ENCODE data around the gene TIAM1. TPM values are rescaled to one million over a fixed set of nuclear protein-coding genes. Genes with fewer than 3 reads are reported as not detected.

TIAM1 gene
- total and polyA plus RNA-seq, 2 of the 8 experiments (the other 6 are each of a cell fraction or from before 2014, with no cell fraction given), result 10.1 to 30.7 TPM

DNA sequence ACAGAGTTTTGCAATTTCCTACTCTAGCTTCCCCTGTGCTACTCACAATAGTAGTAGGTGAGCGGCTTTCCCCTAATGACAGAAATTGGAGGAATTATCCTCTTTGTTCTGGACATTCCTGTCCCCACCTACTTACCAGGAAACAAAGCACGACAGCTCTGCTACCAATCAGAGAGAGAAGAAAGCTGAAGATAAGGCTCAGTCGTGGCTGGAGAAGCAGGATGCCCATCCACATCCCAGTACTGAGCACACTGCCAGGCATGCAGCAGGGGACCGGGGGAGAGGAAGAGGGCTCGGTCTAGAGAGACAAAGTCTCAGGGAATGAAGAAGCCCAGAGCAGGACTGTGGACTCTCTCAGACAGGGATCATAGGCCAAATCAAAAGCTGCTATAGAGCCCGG is 171.7 kb downstream of the TIAM1 start:
- Histone ChIP-seq H3K79me2 (ENCODE audit: control insufficient read depth in 1 of 2, insufficient read depth in 2 of 2, low read length in 2 of 2) (no peaks in the 10 kb centered on the region), H4K91ac (replicated peaks; ENCODE audit: insufficient read length, low read length) (no peak overlapping the region), H3K18ac (ENCODE audit: extremely low read depth, low read length) (no peak overlapping the region), H3K36me3 (ENCODE audit: control insufficient read depth in 2 of 4, insufficient read depth in 4 of 4, low read length in 3 of 4) (no peaks in the 10 kb centered on the region), H3K23ac (ENCODE audit: insufficient read length) (no peak overlapping the region), H3K4me3 (ENCODE audit: extremely low read depth in 1 of 4, insufficient read depth in 2 of 4, low read depth in 3 of 4, low read length in 4 of 4) (no peak overlapping the region), H2BK5ac (ENCODE audit: low read depth, low read length) (no peak overlapping the region), H3K4ac (replicated peaks; ENCODE audit: insufficient read length, low read depth, low read length) (no peak overlapping the region), H2BK15ac (ENCODE audit: low read length) (no peak overlapping the region), H2BK120ac (replicated peaks; ENCODE audit: low read depth, low read length) (no peak overlapping the region), H3K4me1 (replicated peaks in 1 of 4; ENCODE audit: control insufficient read depth in 3 of 4, insufficient read depth in 4 of 4, low read length in 3 of 4) (peaks cover 0 to 4% (median 0%) of the 10 kb centered on the region in 4 experiments; a peak in 3 of 7 replicates), H3K9me3 (ENCODE audit: insufficient read depth in 2 of 2, low read depth in 1 of 2, low read length in 1 of 2) (no peaks in the 10 kb centered on the region), H2BK20ac (ENCODE audit: low read length) (no peak overlapping the region), H2AFZ (ENCODE audit: low read length) (no peak overlapping the region), H3K14ac (ENCODE audit: insufficient read length) (no peak overlapping the region), H4K8ac (ENCODE audit: extremely low read depth, insufficient read depth, low read length) (no peak overlapping the region), H3K4me2 (ENCODE audit: insufficient read depth in 1 of 2, low read depth in 2 of 2, low read length in 2 of 2) (no peak overlapping the region; a peak in 1 of 4 replicates), H2AK5ac (ENCODE audit: low read depth, low read length) (no peak overlapping the region), H3K79me1 (ENCODE audit: low read depth, low read length) (no peaks in the 10 kb centered on the region), H3K56ac (replicated peaks; ENCODE audit: insufficient read length, low read depth, low read length) (no peak overlapping the region), H3K27ac (ENCODE audit: low read depth, low read length) (no peak overlapping the region), H3K9ac (replicated peaks in 1 of 4; ENCODE audit: extremely low read depth in 1 of 4, low read depth in 3 of 4, low read length in 3 of 4) (no peak overlapping the region), H4K5ac (ENCODE audit: insufficient read length, low read depth, low read length) (no peak overlapping the region), H3K23me2 (ENCODE audit: low read depth, low read length) (no peaks in the 10 kb centered on the region), H2BK12ac (ENCODE audit: low read depth, low read length) (no peak overlapping the region), H4K20me1 (replicated peaks in 1 of 2; ENCODE audit: control insufficient read depth in 1 of 2, insufficient read depth in 2 of 2, low read length in 2 of 2) (no peaks in the 10 kb centered on the region), H3K27me3 (replicated peaks in 1 of 4; ENCODE audit: control insufficient read depth in 3 of 4, extremely low read depth in 1 of 4, insufficient read depth in 3 of 4, low read length in 3 of 4) (no peaks in the 10 kb centered on the region)
- ChIA-PET CTCF (ENCODE audit: partially characterized antibody) (interaction anchor here (0.8 to 2.4 kb wide), 4 partner anchors 9 to 433 kb away, joined by 3 to 12 read pairs (median 3); no protein-coding TSS in a partner anchor), POLR2A (ENCODE audit: partially characterized antibody) (interaction anchor here (0.6 to 1.2 kb wide), 2 partner anchors 45 to 387 kb away, joined by 3 read pairs; no protein-coding TSS in a partner anchor)
- no peak for TF ChIP-seq POLR2A (IDR thresholded peaks at IDR 0.05; ENCODE audit: control extremely low read depth in 1 of 2, low read depth in 2 of 2, low read length in 2 of 2)
- no peak for TF ChIP-seq SRF (IDR thresholded peaks at IDR 0.05; ENCODE audit: low read depth, low read length)
- no peak for TF ChIP-seq CHD1 (IDR thresholded peaks at IDR 0.05; ENCODE audit: low read depth, low read length)
- TF ChIP-seq HDAC2 (IDR thresholded peaks at IDR 0.05; ENCODE audit: borderline replicate concordance in 1 of 2, low read depth in 2 of 2, low read length in 2 of 2), result no peak
- no peak for DNase-seq (ENCODE audit: low read depth in 1 of 2, low spot score in 2 of 2)
- WGBS, 2 experiments (ENCODE audit: extremely low coverage in 1 of 2, insufficient coverage in 1 of 2, insufficient read length in 1 of 2, insufficient replicate concordance in 2 of 2, low coverage in 1 of 2, low lambda C conversion rate in 2 of 2, missing lambda C conversion rate in 1 of 2), result 81% methylated on average over 6 of the region's 6 CpGs; no CpG with 5 or more reads in 1 of the 2 experiments
- FAIRE-seq, result no peak
